Activated CD8-positive, alpha-beta memory T cell treated with anti-CD3 and anti-CD28 coated beads for 24 hours (primary cell): ENCODE data around the gene CITED2.
"Not testable (repeated sequence)": the region's sequence is repeated elsewhere in the genome, so short reads cannot be mapped to it uniquely, and the experiment has no call there.

Source experiments
- DNase-seq: peaks from one replicate; pipeline ENCODE4 v3.0.0-alpha.2; 2020

Gene CITED2, protein sequence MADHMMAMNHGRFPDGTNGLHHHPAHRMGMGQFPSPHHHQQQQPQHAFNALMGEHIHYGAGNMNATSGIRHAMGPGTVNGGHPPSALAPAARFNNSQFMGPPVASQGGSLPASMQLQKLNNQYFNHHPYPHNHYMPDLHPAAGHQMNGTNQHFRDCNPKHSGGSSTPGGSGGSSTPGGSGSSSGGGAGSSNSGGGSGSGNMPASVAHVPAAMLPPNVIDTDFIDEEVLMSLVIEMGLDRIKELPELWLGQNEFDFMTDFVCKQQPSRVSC

DNA sequence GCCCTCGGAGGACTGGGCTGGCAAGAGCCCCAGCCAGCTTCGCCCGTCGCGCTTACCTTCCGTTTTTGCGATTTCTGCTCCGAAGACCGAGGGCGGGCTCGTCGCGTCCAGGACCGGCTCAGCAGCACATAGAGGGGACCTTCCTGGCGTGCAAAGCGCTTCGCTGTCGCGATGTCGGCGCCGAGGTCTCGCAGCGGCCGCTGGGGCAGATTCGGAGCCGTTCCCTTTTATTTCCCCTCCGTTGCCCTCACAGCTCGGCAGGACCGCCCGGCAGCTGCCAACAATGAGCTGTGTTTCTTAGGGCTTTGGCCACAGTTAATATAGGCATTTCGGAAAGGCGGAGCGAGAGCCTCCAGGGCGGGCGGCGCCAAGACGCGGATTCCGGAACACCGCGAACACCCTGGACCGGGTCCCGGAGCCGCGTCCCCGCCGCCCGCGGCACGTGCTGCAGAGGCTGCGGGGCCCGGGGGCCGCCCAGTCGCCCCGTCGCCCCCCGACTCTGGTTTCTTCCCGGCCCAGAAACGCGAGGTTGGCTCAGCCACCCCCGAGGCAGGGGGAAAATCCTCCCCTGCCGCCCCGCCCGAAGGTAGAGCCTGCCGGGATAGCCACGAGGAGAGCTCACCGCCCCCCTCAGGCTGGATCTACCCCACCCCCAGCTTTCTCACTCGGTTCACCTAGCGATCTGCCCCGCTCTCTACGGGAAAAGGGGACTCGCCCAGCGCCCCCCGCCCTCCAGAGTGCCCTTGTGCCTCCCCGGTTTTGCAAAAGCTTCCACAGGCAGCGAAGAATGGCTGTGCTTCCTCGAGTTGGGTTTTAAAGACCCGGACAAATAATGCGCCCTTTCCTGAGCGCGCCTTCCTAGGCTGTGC, at the start of gene CITED2:
CITED2 (minus strand) TSS at position 292 of the 869 bp plus-strand sequence. CDS start 704 bp downstream, outside the sequence.
- DNase-seq: peak; percentile 98

DNA sequence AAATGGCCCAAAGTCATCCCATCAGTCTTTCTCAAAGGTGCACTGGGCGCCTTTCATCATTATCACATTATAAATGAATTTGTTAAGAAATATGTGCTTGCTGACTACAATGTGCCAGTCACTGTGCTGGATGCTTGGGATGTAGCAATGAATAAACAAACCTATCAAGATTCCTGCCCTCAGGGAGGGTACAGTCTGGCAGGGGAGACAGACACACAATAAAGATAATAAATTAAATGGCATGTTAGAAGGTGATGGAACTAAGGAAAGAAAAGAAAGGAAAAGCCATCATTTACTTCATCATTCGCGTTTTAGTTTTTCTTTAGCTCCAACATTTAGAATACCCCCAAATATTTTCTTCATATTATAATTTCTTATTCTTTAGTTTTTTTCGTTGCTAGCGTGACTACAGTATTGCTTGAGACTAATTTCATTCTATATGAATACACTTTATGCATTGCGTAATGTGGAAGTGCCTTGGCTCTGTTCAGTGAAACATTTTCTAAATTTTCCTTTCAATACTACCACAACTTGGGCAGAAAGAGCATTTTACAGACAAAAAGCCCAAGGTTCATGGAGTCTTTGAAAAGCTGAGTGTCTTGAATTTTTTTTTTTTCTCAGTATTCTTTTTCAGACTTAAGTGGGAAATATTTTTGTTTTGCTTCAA, 48.7 kb upstream of the CITED2 start:
- no peak for DNase-seq

DNA sequence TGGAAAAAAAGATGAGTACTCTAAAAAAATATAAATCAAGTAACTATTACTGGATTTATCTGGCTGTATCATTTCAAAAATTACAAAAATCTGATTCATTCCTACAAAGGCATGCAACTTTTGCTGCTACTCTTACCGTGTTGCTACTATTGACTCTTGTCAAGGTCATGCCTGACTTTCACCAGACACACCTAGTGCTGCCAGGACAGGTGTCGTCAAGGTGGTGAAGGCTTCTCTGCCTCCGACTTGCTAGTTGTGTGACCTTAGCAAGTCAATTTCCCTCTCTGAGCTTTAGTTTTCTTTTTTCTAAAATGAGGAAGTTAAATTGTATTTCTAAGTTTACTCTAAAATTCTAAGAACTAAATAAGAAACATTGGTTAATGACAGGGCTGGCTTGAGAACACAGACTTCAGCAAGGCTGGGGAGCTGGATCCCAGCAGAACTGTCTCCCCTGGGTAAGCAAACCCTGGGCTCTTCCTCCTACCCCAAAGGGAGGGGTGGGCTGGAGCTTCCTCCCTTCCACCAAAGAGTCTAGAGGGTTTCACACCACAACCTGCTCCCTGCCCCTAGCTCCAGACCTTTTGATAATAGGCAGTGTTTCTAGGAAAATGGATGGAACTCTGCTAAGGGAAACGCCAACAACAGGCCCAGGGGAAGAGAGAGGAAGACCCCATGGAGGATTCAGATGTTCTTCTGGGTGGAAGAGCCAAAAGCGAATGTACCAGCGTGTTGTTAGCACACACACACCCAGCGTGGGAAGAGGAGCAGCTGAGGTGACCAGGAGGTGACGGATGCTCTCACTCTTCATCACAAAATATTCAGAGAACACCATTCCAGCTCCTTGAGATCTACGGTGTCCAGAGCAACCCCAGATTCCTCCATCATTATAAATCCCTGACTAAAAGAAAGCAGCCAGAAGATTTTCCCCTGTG, 47.9 kb upstream of the CITED2 start:
- DNase-seq: no peak

DNA sequence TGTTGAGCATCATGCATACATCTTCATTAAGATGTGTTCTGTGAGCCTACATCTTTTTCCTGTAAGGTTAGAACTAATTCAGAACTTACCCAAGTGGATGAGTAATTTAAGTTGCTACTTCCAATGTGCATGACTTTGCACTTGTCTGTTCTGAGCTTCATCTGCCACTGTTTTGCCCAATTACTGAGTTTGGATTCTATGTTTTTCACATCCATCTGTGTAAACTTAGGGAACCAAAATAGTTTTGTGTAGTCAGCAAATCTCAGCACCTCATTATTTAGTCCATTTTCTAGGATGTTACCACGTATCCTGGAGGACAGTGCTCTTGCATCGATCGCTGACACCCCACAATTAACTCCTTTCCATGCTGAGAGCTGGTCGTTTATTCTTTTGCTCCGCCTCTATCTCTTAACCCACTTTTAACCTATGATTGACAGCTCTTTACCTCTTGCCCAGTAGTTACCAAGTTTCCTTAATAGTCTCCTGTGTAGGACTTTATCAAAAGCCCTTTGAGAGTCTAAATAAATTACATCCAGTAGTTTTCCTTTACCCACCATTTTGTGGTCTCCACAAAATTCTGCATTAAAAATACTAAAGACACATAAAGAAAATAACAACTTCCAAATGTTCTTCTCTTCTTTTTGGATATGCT, 44.2 kb upstream of the CITED2 start:
- no peak for DNase-seq

DNA sequence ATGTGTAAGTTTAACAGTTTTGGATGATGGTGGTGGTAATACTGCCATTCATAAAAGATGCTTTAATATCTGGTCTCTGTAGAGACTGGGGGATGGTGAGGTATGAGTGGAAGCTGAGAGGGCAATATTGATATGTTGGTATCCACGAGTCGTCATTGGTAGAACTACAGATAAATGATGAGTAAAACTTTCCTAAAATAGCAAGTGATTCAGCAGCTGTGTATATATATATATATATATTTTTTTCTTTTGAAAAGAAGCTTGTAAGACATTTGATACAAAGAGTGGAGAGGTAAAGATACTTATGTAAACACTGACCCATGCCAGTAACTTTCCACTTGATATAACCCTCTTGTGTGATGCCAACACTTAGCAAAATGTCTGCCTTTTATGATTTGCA, 41.7 kb upstream of the CITED2 start:
- DNase-seq: no peak

DNA sequence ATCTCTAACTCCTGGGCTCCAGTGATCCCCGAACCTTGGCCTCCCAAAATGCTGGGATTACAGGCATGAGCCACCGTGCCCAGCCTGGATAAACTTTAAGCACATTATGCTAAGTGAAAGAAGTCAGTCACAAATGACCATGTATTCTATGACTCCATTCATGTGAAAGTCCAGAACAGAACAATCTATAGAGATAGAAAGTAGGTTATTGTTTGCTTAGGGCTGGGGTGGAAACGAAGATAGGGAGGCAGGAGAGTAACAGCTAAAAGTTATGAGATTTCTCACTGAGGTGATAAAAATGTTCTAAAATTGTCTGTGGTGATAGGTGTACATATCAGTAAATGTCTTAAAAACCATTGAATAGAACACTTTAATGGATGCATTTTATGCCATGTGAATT, 40.9 kb upstream of the CITED2 start:
- DNase-seq: no peak

DNA sequence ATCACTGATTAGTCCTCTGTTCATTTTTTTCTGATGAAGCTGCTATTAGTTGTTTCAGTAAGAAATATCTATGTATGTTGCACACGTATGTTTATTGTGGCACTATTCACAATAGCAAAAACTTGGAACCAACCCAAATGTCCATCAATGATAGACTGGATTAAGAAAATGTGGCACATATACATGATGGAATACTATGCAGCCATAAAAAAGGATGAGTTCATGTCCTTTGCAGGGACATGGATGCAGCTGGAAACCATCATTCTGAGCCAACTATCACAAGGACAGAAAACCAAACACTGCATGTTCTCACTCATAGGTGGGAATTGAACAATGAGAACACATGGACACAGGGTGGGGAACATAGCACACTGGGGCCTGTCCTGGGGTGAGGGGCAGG, 37.7 kb upstream of the CITED2 start:
- not testable (repeated sequence) for DNase-seq

DNA sequence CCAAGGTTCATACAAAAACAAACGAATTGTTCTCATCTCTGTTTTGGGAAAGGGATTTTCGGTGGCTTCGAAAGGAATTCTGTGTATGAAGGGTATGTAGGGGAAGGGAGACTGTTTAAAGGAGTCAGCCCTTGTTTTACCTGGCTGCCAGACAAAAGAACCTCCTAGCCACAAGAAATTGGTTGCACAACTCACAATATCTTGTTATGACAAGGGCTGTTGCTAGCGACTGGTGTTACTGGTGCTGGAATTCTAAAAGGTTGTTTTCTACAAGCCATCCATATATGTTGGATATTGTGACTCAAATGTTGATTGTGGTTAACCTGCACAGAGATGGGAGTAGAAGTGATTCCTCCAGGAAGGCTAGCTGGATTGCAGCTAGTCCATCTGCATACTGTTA, 34.6 kb upstream of the CITED2 start:
- DNase-seq: no peak

DNA sequence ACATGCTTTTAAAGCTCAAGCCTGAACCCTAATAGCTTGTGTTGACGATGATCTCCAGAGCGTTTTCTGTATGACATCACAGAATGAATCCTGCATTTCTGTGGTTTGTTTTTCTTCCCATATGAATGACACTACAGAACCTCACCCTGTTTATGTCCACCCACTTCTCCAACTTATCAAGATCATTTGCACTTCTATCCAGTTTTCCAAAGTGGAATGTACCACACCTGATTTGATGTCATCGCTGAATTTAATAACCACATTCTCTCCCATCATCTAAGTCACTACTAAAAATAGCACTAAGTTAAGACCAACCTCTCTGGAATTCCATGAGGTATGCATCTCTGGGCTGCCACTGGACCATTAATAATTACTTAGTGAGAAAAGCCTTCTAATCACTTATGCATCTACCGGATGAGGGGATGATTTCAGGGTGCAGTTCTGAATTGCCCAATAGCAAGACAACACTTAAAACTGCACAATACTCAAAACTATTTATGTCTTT, 33.3 kb upstream of the CITED2 start:
- no peak for DNase-seq

DNA sequence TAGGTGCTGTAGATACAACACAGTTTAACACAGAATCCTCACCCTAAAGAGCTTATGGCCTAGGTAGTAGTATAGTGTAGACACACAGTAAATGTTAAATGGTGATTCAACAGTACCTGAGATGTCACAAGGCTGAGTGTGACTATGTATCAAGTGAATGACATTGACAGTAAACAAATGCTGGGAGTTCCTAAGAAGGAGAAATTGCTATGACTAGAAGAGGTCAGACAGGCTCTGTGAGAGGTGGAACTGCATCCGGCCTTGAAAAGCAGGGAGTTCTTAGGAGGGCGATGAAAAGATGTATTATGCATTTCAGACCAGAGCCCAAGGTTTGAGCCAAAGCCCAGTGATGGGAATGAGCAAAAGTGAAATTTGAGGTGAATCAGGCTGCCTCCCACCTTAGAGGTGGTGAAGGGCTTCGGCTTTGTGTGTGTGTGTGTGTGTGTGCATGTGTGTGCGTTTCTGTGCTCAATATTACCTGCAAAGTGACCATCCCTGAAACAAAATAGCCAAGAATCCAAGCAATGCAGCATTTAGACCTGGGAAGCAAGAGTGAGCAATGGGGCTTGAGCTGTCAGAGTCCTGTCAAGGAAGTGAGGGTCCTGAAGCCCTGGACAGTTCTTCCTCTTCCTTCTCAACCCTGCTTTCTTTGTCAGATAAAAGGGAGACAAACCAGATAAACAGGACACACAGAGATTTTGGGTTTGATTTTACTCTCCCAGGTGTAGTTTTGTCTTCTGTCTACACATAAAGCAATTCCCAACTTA, 32.3 kb upstream of the CITED2 start:
- DNase-seq: no peak

DNA sequence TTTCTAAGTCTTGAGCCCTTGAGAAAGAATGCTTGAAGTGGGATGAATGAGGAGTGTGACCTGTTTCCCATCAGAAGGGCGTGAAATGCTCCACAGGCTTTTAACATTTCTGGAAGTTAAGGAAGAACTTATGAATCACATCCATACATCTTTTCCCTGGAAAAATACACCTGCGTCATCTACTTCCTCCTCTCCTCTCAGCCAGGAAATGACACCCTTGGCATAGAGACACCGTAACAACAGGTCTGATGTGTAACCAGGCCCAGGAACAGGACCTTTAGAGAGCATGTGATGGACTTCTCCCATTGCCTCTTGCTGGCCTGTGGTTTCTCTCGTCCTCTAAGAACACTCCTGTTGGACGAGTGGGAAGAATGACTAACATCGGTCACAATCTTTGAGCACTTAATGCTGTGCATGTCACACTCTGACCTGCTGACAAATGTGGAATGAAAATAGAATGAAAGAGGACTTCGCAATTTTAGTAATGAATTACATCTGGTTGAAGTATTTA, 28.5 kb upstream of the CITED2 start:
- no peak for DNase-seq

DNA sequence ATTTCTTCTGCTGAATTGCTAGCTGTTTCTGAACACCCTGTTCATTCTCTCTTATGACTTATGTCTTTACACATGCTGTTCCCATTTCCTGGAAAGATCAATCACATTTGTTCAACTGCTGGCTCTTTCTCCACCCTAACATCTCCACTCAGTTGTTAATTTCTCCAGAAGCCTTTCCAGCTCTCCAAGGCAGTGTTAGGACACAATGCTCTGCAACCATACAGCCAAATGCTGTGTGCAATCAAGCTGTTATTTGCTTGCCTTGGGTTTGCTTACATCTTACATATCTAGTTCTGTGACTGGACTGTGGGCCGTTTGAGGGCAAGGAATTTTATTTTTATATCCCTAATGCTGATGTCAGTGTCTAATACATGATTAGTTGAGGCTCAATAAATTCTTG, 24.2 kb upstream of the CITED2 start:
- DNase-seq: no peak

DNA sequence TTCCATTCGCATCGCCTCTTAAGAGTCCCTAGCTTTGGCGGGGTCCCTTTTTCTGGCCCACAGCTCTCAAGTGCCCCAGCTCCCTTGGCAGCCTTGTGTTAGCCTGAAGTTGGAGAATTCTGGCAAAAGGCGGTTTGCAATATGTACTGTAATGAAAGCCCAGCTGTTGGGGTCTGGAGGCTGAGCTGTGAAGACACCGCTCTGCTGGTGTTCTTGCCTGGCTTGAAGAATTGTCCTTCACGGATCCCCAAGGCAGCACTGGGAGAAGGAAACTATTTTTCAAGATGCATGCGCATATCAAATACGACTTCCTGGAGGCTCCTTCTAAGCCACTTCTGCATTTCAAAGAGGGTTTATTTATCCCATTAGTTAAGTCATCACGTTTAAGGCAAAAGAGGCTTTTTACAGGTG, 21.4 kb upstream of the CITED2 start:
- DNase-seq: no peak

DNA sequence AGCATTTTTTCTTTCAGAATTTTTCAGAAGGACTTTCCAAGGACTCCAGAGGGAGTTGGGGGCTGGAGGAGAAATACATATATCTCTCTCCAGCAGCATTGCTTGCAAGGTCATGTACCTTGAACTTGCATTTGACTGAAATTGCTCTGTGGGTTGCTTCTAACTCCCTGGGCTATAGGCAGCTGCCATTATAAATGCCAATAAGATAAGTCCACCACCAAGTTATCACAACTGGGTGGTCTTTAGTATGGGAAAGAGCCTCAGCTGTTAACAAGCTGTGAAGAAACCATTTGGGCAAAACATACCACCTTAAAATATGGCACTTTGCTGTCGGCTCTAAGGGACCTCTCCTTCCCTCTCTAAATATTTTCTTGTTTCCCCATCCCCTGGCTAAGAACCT, 20.9 kb upstream of the CITED2 start:
- DNase-seq: no peak

DNA sequence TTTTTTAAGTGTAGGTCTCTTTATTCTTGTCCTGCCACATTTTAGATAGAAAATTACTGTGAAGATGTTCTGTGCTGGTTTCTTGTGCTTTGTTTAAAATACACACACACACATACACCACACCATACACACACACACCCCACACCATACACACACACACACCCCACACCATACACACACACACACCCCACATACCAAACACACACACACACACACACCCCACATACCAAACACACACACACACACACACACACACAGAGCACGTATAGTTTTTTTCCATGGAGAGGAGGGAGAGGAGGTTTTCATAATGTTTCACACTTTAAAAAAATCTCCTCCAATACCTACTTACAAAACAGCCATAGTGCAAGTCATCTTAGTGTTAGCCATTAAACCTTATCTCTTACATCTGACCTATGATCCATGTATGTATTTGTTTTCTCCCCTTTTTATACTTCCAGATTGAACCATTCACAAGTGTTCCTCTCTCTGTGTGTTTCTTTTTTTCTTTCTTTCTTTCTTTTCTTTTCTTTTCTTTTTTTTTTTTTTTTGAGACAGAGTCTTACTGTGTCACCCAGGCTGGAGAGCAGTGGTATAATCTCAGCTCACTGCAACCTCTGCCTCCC, 19.7 kb upstream of the CITED2 start:
- DNase-seq: no peak

DNA sequence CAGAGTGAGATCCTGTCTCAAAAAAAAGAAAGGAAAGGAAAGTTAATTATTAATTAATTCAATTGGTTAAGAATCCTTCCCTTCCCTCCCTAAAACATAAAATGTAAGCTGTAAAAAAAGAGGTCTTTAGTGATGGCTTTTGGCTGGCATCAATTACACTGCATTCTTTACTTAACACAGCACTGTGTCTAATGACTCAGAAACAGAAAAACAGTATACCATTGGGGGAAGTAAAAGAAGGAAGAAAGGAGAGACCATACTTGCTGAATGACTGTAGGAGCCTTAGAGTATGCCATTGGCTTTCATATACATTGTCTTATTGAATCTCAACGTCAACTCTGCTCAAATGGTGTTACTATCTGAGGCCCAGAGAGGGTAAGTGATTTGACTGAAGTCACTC, 18.3 kb upstream of the CITED2 start:
- no peak for DNase-seq

DNA sequence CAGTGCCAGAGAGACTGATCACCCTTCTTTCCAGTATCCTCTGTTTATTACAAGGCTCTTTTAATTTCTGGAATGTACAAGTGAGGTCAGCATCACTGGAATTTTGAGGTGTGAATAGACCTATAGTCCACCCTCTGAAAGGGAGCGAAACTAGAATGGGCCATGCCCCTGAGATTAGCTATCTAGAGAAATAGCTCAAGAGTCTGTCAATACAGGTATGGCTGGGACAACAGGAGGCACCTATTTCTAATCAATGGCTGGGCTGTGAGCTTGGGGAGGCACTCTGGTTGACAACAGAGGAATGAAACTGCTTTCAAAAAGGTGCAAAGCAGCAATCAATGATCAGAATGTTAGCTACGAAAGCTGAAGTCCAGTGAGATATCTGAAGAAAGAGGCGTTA, 17.3 kb upstream of the CITED2 start:
- DNase-seq: no peak

DNA sequence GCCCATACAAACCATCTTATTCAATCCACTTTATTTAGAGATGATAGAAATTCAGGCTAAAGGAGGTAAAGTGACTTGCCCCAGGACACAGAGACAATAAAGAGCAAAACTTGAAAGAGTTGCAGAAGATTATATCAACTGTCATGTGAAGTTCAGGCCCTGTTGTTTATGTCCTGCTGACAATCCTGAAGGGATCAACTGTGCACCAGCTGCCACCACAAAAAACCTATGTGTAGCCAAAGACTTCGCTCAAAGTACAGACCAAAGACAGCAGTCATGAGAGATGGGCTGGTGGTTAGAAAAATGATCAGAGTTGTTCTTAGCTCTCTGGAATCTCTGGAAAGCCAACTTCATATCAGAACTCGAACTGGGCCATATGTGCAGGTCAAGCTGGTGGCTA, 16.0 kb upstream of the CITED2 start:
- DNase-seq: no peak

DNA sequence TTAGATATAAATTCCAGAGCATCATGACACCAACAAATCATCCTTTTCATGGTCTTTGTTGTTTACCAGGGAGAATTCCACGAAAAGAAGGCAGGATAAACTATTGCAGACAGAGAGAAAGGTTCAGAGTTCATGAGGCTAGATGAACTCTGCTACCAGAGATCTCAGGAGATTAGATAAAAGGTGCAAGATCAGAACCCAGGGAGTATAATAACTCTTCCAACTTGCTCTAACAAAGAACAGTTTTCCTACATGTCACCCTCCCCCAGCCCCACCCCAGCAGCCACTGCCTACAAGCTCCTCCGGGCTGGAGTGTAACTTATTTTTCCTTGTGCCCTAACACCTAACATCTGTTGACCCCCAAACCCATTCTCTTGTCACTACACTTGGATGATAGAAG, 13.9 kb upstream of the CITED2 start:
- DNase-seq: no peak

DNA sequence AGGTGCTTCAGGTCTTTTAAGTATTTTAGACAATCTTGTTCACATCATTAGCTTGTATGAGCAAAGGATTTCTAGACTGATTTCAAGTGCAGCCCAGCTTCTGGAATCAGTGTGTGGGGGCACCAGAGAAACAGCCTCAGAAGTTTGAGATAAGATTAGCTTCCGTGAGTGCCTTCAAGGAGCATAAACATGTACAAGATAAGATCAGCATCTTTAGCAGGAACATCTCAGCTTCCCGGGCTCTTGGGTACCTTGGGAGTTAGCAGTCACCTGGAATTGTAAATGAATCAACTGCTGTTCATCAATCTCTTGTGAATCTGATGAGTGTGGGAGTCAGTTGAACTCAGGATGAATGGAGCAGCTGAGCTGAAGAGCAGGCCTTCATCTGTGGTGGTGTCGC, 12.0 kb upstream of the CITED2 start:
- DNase-seq: no peak
